MM.1S (cell line): ENCODE measurements around the gene XAGE2.

Experiments used
- DNase-seq: peaks from one replicate; pipeline ENCODE4 v3.0.0-alpha.2; 2015
- H2AFZ ChIP-seq: fragments of 300-600 bp; sonication (generic); 2 replicates; pipeline ENCODE4 v1.6.0; 2016; ENCODE audit warnings: antibody characterized with exemption, low read length
- H3F3A ChIP-seq: fragments of 300-600 bp; sonication (generic); 2 replicates; pipeline ENCODE4 v1.6.1; 2016; ENCODE audit warnings: mild to moderate bottlenecking, antibody characterized with exemption, low read length, moderate library complexity, mixed read lengths; ENCODE audit not compliant: insufficient read depth
- H3K27ac ChIP-seq: fragments of 300-600 bp; sonication (generic); 2 replicates; pipeline ENCODE4 v1.5.1; 2016; ENCODE audit warnings: mild to moderate bottlenecking, low read length
- H3K27me3 ChIP-seq: fragments of 300-600 bp; sonication (generic); replicated peaks from 2 replicates; pipeline ENCODE4 v1.6.0; 2016; ENCODE audit warnings: low read length; ENCODE audit not compliant: insufficient read depth
- H3K36me3 ChIP-seq: fragments of 300-600 bp; sonication (generic); replicated peaks from 2 replicates; pipeline ENCODE4 v1.6.1; 2016; ENCODE audit warnings: mild to moderate bottlenecking, low read length, mixed read lengths; ENCODE audit not compliant: insufficient read depth
- H3K4me1 ChIP-seq: fragments of 300-600 bp; sonication (generic); 2 replicates; pipeline ENCODE4 v1.6.1; 2016; ENCODE audit warnings: low read length, mixed read lengths
- H3K4me2 ChIP-seq: fragments of 300-600 bp; sonication (generic); 2 replicates; pipeline ENCODE4 v1.6.0; 2016; ENCODE audit warnings: low read depth, low read length
- H3K4me3 ChIP-seq: fragments of 300-600 bp; sonication (generic); 2 replicates; pipeline ENCODE4 v1.5.1; 2016; ENCODE audit warnings: low read length, mixed read lengths
- H3K79me2 ChIP-seq: fragments of 300-600 bp; sonication (generic); 2 replicates; pipeline ENCODE4 v1.6.1; 2016; ENCODE audit warnings: mixed run types, low read length, mixed read lengths
- H3K9ac ChIP-seq: fragments of 300-600 bp; sonication (generic); 2 replicates; pipeline ENCODE4 v1.6.1; 2016; ENCODE audit warnings: low read length, mixed read lengths
- H3K9me2 ChIP-seq: fragments of 300-600 bp; sonication (generic); replicated peaks from 2 replicates; pipeline ENCODE4 v1.6.1; 2016; ENCODE audit warnings: mild to moderate bottlenecking, low read length, mixed read lengths; ENCODE audit not compliant: insufficient read depth
- H3K9me3 ChIP-seq: fragments of 300-600 bp; sonication (generic); replicated peaks from 2 replicates; pipeline ENCODE4 v1.6.1; 2016; ENCODE audit warnings: mild to moderate bottlenecking, low read length, mixed read lengths; ENCODE audit not compliant: insufficient read depth
- H4K20me1 ChIP-seq: fragments of 300-600 bp; sonication (generic); 2 replicates; pipeline ENCODE4 v1.6.1; 2016; ENCODE audit warnings: mild to moderate bottlenecking, low read length, moderate library complexity, mixed read lengths; ENCODE audit not compliant: insufficient read depth
- CTCF ChIP-seq: fragments of 300-600 bp; sonication (generic); IDR thresholded peaks from 2 replicates; pipeline ENCODE4 v1.5.1; 2016; ENCODE audit warnings: antibody characterized with exemption, low read length, mixed read lengths
- EZH2 ChIP-seq: fragments of 300-600 bp; sonication (generic); optimal IDR thresholded peaks from 2 replicates; pipeline ENCODE3; 2017; ENCODE audit warnings: low read depth, mild to moderate bottlenecking, antibody characterized with exemption, low read length, mixed read lengths
- EZH2phosphoT487 ChIP-seq: fragments of 300-600 bp; sonication (generic); IDR thresholded peaks from 2 replicates; pipeline ENCODE4 v1.6.1; 2018; ENCODE audit warnings: antibody characterized with exemption, low read length

XAGE2 gene

GRCh38 chrX:52380993-52381392 lies 12.2 kb downstream of the XAGE2 start:
- Histone ChIP-seq H3K9ac (no peak overlapping the region), H3K9me3 (no peaks in the 10 kb centered on the region), H3K4me1 (no peaks in the 10 kb centered on the region), H4K20me1 (no peaks in the 10 kb centered on the region), H3K36me3 (no peaks in the 10 kb centered on the region), H3K4me2 (no peak overlapping the region), H3K9me2 (no peaks in the 10 kb centered on the region), H3F3A (no peaks in the 10 kb centered on the region), H2AFZ (no peak overlapping the region), H3K79me2 (no peaks in the 10 kb centered on the region), H3K27me3 (no peaks in the 10 kb centered on the region), H3K4me3 (no peak overlapping the region), H3K27ac (no peak overlapping the region)
- no peak for TF ChIP-seq EZH2
- TF ChIP-seq CTCF: no peak
- TF ChIP-seq EZH2phosphoT487: no peak
- no peak for DNase-seq

- Histone ChIP-seq H2AFZ (no peak overlapping the region), H3K4me1 (no peaks in the 10 kb centered on the region), H3K79me2 (no peaks in the 10 kb centered on the region), H3K9me2 (no peaks in the 10 kb centered on the region), H3K9ac (no peak overlapping the region), H4K20me1 (no peaks in the 10 kb centered on the region), H3K36me3 (no peaks in the 10 kb centered on the region), H3K27ac (no peak overlapping the region), H3K4me2 (no peak overlapping the region), H3F3A (no peaks in the 10 kb centered on the region), H3K4me3 (no peak overlapping the region), H3K9me3 (no peaks in the 10 kb centered on the region), H3K27me3 (no peaks in the 10 kb centered on the region)
- TF ChIP-seq EZH2phosphoT487 (no peak), EZH2 (no peak), CTCF (no peak)
- DNase-seq: no peak
These were observed 41.9 kb downstream of the XAGE2 start for GRCh38 chrX:52410439-52411394.

- Histone ChIP-seq H3K9me2 (no peaks in the 10 kb centered on the region), H3K9ac (no peak overlapping the region), H3K27me3 (no peaks in the 10 kb centered on the region), H4K20me1 (no peaks in the 10 kb centered on the region), H2AFZ (no peak overlapping the region), H3K4me2 (no peak overlapping the region), H3K79me2 (no peaks in the 10 kb centered on the region), H3F3A (no peaks in the 10 kb centered on the region), H3K27ac (no peak overlapping the region), H3K4me1 (no peaks in the 10 kb centered on the region), H3K36me3 (no peaks in the 10 kb centered on the region), H3K4me3 (no peak overlapping the region), H3K9me3 (no peaks in the 10 kb centered on the region)
- no peak for DNase-seq
- TF ChIP-seq EZH2phosphoT487 (no peak), EZH2 (no peak), CTCF (no peak)
These were observed 46.5 kb downstream of the XAGE2 start for GRCh38 chrX:52415304-52415703.
